GM18868 (cell line): ENCODE measurements around the gene DNAJC19.
"Not testable (repeated sequence)": the region's sequence is repeated elsewhere in the genome, so short reads cannot be mapped to it uniquely, and the experiment has no call there.

Experiments used
- ATAC-seq: cut with Tn5 transposase; IDR thresholded peaks from one replicate; pipeline ENCODE4 v1.9.1; 2021; ENCODE audit warnings: mild to moderate bottlenecking, moderate library complexity; ENCODE audit not compliant: unreplicated experiment

The DNAJC19 gene

GRCh38 chr3:180989291-180990163 lies at the start of gene DNAJC19:
TSS of gene DNAJC19 (minus strand) at chr3:180989736. CDS start at chr3:180989602, 134 bp downstream.
- ATAC-seq, result peak; percentile 95

GRCh38 chr3:181030948-181031347 lies 41.4 kb upstream of the DNAJC19 start:
- no peak for ATAC-seq

- no peak for ATAC-seq
Observed at GRCh38 chr3:181025204-181025603, 35.7 kb upstream of the DNAJC19 start.

GRCh38 chr3:181017690-181018089 lies 28.2 kb upstream of the DNAJC19 start:
- ATAC-seq, result no peak

- ATAC-seq, result peak; percentile 54
Observed at GRCh38 chr3:181009225-181009624, 19.7 kb upstream of the DNAJC19 start.

GRCh38 chr3:181008796-181009195 lies 19.3 kb upstream of the DNAJC19 start:
- ATAC-seq, result no peak

GRCh38 chr3:181007262-181007661 lies 17.7 kb upstream of the DNAJC19 start:
- ATAC-seq, result no peak

GRCh38 chr3:181006541-181006940 lies 17.0 kb upstream of the DNAJC19 start:
- ATAC-seq, result no peak

GRCh38 chr3:181003469-181003868 lies 13.9 kb upstream of the DNAJC19 start:
- not testable (repeated sequence) for ATAC-seq

GRCh38 chr3:181002331-181002730 lies 12.8 kb upstream of the DNAJC19 start:
- ATAC-seq, result not testable (repeated sequence)

GRCh38 chr3:180996415-180996932 lies 6.9 kb upstream of the DNAJC19 start:
- no peak for ATAC-seq

- no peak for ATAC-seq
Observed at GRCh38 chr3:180990505-180990904, 969 bp upstream of the DNAJC19 start.

- no peak for ATAC-seq
Observed at GRCh38 chr3:180987344-180987743, 2.2 kb downstream of the DNAJC19 start.

- not testable (repeated sequence) for ATAC-seq
Observed at GRCh38 chr3:180986366-180986765, 3.2 kb downstream of the DNAJC19 start.

GRCh38 chr3:180983136-180983535 lies 6.4 kb downstream of the DNAJC19 start:
- no peak for ATAC-seq

- no peak for ATAC-seq
Observed at GRCh38 chr3:180981912-180982311, 7.6 kb downstream of the DNAJC19 start.

GRCh38 chr3:180980611-180981010 lies 8.9 kb downstream of the DNAJC19 start:
- ATAC-seq, result peak; percentile 44

- no peak for ATAC-seq
Observed at GRCh38 chr3:180979961-180980360, 9.6 kb downstream of the DNAJC19 start.

GRCh38 chr3:180977498-180977897 lies 12.0 kb downstream of the DNAJC19 start:
- ATAC-seq, result no peak

GRCh38 chr3:180974286-180974685 lies 15.2 kb downstream of the DNAJC19 start:
- no peak for ATAC-seq

GRCh38 chr3:180973543-180973942 lies 16.0 kb downstream of the DNAJC19 start:
- peak; percentile 63 for ATAC-seq

GRCh38 chr3:180970931-180971330 lies 18.6 kb downstream of the DNAJC19 start:
- ATAC-seq, result no peak
